NCI-H2081 treated with DMSO at 0.1 percent for 48 hours (cell line): ENCODE data around the gene RNF180.
"Not testable (repeated sequence)": the region's sequence is repeated elsewhere in the genome, so short reads cannot be mapped to it uniquely, and the experiment has no call there.

Experiments used
- DNase-seq: peaks from one replicate; lab custom pipeline; 2025; lab: John Stamatoyannopoulos, UW

Gene RNF180

GRCh38 chr5:64285188-64286130 lies 119.8 kb downstream of the RNF180 start:
- DNase-seq, result no peak

GRCh38 chr5:64286381-64286780 lies 120.7 kb downstream of the RNF180 start:
- no peak for DNase-seq

GRCh38 chr5:64288496-64288895 lies 122.9 kb downstream of the RNF180 start:
- DNase-seq, result not testable (repeated sequence)

- DNase-seq, result no peak
Observed at GRCh38 chr5:64292611-64293215, 127.1 kb downstream of the RNF180 start.

- DNase-seq, result no peak
Observed at GRCh38 chr5:64295101-64295500, 129.5 kb downstream of the RNF180 start.

- no peak for DNase-seq
Observed at GRCh38 chr5:64298586-64298985, 132.9 kb downstream of the RNF180 start.

GRCh38 chr5:64299805-64300204 lies 134.2 kb downstream of the RNF180 start:
- no peak for DNase-seq

GRCh38 chr5:64301566-64301965 lies 135.9 kb downstream of the RNF180 start:
- no peak for DNase-seq

- no peak for DNase-seq
Observed at GRCh38 chr5:64308135-64308534, 142.5 kb downstream of the RNF180 start.

- no peak for DNase-seq
Observed at GRCh38 chr5:64312491-64312890, 146.8 kb downstream of the RNF180 start.

- DNase-seq, result no peak
Observed at GRCh38 chr5:64315778-64316177, 150.1 kb downstream of the RNF180 start.

GRCh38 chr5:64318175-64318574 lies 152.5 kb downstream of the RNF180 start:
- DNase-seq, result no peak

- no peak for DNase-seq
Observed at GRCh38 chr5:64323591-64323990, 157.9 kb downstream of the RNF180 start.

- DNase-seq, result no peak
Observed at GRCh38 chr5:64330728-64331231, 165.1 kb downstream of the RNF180 start.

- no peak for DNase-seq
Observed at GRCh38 chr5:64331597-64332277, 166.1 kb downstream of the RNF180 start.

- DNase-seq, result no peak
Observed at GRCh38 chr5:64333886-64334285, 168.2 kb downstream of the RNF180 start.

- no peak for DNase-seq
Observed at GRCh38 chr5:64339769-64340168, 174.1 kb downstream of the RNF180 start.

- DNase-seq, result no peak
Observed at GRCh38 chr5:64340293-64340692, 174.7 kb downstream of the RNF180 start.

GRCh38 chr5:64341340-64341739 lies 175.7 kb downstream of the RNF180 start:
- DNase-seq, result no peak

- DNase-seq, result no peak
Observed at GRCh38 chr5:64344501-64344900, 178.9 kb downstream of the RNF180 start.

- DNase-seq, result no peak
Observed at GRCh38 chr5:64347309-64347708, 181.7 kb downstream of the RNF180 start.

- no peak for DNase-seq
Observed at GRCh38 chr5:64364426-64364825, 198.8 kb downstream of the RNF180 start.

- DNase-seq, result no peak
Observed at GRCh38 chr5:64384765-64385164, 219.1 kb downstream of the RNF180 start.
